ENCODE results near the gene PLCH1. TPM values are rescaled to one million over a fixed set of nuclear protein-coding genes. Genes with fewer than 3 reads are reported as not detected.

PLCH1 gene
- polyA plus RNA-seq, 1 donor (not counting 4 experiments of a cell fraction or from before 2014, with no cell fraction given): 0.05 TPM

DNA sequence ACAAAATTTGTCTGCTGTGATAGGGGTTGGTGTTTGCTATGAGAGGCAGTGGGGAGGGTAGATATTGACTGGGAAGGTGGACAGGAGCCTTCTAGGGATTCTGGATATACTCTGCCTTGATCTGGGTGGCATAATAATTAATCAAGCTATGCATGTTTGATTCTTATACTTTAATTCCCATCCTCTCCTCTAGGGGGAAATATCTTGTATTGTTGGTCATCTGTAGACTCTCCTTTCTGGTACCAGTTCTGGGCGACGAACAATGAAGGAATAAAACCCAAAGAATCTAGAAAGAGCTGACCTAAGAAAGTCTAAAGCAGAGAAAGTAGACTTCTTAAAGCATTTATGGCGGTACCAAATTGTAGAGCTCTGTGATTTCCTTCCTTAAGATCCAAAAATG, 253.2 kb downstream of the PLCH1 start:
- dilution Hi-C loops (cut with MboI; ENCODE audit: extremely low pct_ligation_motif_present, low sequenced_read_pairs): no loop called here
- Histone ChIP-seq H3K27me3 (ENCODE audit: control insufficient read depth, extremely low read depth, insufficient read depth, low read length) (no peaks in the 10 kb centered on the region), H3K4me2 (ENCODE audit: control insufficient read depth, extremely low read depth, insufficient read depth, low read depth, low read length) (no peak overlapping the region), H3K36me3 (ENCODE audit: control insufficient read depth in 2 of 2, extremely low read depth in 1 of 2, insufficient read depth in 2 of 2, low read length in 2 of 2) (no peaks in the 10 kb centered on the region), H3K79me2 (ENCODE audit: control insufficient read depth, insufficient read depth, low read length) (no peaks in the 10 kb centered on the region), H3K9ac (ENCODE audit: control insufficient read depth, extremely low read depth, insufficient read depth, low read length) (no peak overlapping the region), H3K9me1 (ENCODE audit: control insufficient read depth, extremely low read depth, insufficient read depth, low read length) (no peaks in the 10 kb centered on the region), H3K27ac (ENCODE audit: control insufficient read depth, insufficient read depth, low read length) (no peak overlapping the region), H3K4me1 (ENCODE audit: control insufficient read depth, extremely low read depth, insufficient read depth, low read length) (no peaks in the 10 kb centered on the region), H3K9me3 (ENCODE audit: control insufficient read depth, low read depth, low read length) (no peaks in the 10 kb centered on the region), H3K4me3 (ENCODE audit: control insufficient read depth in 2 of 3, extremely low read depth in 1 of 3, insufficient read depth in 2 of 3, low read depth in 1 of 3, low read length in 3 of 3) (no peak overlapping the region), H2AFZ (ENCODE audit: control insufficient read depth, low read length) (no peak overlapping the region), H4K20me1 (ENCODE audit: control insufficient read depth, extremely low read depth, insufficient read depth, low read length) (no peaks in the 10 kb centered on the region)
- FAIRE-seq: no peak
- DNase-seq (ENCODE audit: low read depth, low spot score): no peak
- TF ChIP-seq, protein P1, sequence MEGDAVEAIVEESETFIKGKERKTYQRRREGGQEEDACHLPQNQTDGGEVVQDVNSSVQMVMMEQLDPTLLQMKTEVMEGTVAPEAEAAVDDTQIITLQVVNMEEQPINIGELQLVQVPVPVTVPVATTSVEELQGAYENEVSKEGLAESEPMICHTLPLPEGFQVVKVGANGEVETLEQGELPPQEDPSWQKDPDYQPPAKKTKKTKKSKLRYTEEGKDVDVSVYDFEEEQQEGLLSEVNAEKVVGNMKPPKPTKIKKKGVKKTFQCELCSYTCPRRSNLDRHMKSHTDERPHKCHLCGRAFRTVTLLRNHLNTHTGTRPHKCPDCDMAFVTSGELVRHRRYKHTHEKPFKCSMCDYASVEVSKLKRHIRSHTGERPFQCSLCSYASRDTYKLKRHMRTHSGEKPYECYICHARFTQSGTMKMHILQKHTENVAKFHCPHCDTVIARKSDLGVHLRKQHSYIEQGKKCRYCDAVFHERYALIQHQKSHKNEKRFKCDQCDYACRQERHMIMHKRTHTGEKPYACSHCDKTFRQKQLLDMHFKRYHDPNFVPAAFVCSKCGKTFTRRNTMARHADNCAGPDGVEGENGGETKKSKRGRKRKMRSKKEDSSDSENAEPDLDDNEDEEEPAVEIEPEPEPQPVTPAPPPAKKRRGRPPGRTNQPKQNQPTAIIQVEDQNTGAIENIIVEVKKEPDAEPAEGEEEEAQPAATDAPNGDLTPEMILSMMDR (optimal IDR thresholded peaks at IDR 0.05 in 1 of 3, IDR thresholded peaks at IDR 0.05 in 1 of 3, conservative IDR thresholded peaks at IDR 0.05 in 1 of 3; ENCODE audit: extremely low read depth in 1 of 3, insufficient read depth in 2 of 3, low read length in 3 of 3): no peak
- no peak for TF ChIP-seq EZH2 (IDR thresholded peaks at IDR 0.05; ENCODE audit: low read length)

DNA sequence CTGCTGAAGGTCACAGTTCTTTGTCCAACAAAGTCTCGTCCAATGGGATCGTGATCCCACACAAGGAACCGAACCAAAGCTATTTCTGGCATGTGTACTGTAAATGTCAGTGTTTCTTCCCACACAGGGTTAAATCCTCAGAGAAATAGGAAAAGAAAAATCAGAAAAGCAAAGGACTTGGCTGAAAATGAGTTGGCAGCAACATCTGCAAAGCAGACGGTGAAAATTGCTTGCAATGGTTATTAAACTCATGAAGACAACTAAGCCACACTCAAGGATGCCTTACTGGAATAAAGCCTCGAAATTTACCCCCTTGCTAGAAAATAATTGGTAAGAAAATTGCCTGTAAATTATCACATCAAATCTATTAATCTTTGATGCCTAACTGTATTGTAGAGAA, 256.2 kb downstream of the PLCH1 start:
- Histone ChIP-seq H3K4me3 (ENCODE audit: control insufficient read depth in 2 of 3, extremely low read depth in 1 of 3, insufficient read depth in 2 of 3, low read depth in 1 of 3, low read length in 3 of 3) (no peak overlapping the region), H3K4me1 (ENCODE audit: control insufficient read depth, extremely low read depth, insufficient read depth, low read length) (no peaks in the 10 kb centered on the region), H3K4me2 (ENCODE audit: control insufficient read depth, extremely low read depth, insufficient read depth, low read depth, low read length) (no peak overlapping the region), H3K9me3 (ENCODE audit: control insufficient read depth, low read depth, low read length) (no peaks in the 10 kb centered on the region), H3K9me1 (ENCODE audit: control insufficient read depth, extremely low read depth, insufficient read depth, low read length) (no peaks in the 10 kb centered on the region), H2AFZ (ENCODE audit: control insufficient read depth, low read length) (no peak overlapping the region), H4K20me1 (ENCODE audit: control insufficient read depth, extremely low read depth, insufficient read depth, low read length) (no peaks in the 10 kb centered on the region), H3K27ac (ENCODE audit: control insufficient read depth, insufficient read depth, low read length) (no peak overlapping the region), H3K27me3 (ENCODE audit: control insufficient read depth, extremely low read depth, insufficient read depth, low read length) (no peaks in the 10 kb centered on the region), H3K36me3 (ENCODE audit: control insufficient read depth in 2 of 2, extremely low read depth in 1 of 2, insufficient read depth in 2 of 2, low read length in 2 of 2) (no peaks in the 10 kb centered on the region), H3K79me2 (ENCODE audit: control insufficient read depth, insufficient read depth, low read length) (no peaks in the 10 kb centered on the region), H3K9ac (ENCODE audit: control insufficient read depth, extremely low read depth, insufficient read depth, low read length) (no peak overlapping the region)
- no peak for FAIRE-seq
- dilution Hi-C loops (cut with MboI; ENCODE audit: extremely low pct_ligation_motif_present, low sequenced_read_pairs): no loop called here
- DNase-seq (ENCODE audit: low read depth, low spot score): no peak
- TF ChIP-seq, protein P1 (optimal IDR thresholded peaks at IDR 0.05 in 1 of 3, IDR thresholded peaks at IDR 0.05 in 1 of 3, conservative IDR thresholded peaks at IDR 0.05 in 1 of 3; ENCODE audit: extremely low read depth in 1 of 3, insufficient read depth in 2 of 3, low read length in 3 of 3): no peak
- TF ChIP-seq EZH2 (IDR thresholded peaks at IDR 0.05; ENCODE audit: low read length): no peak
